Measurements from ENCODE around the gene LRMDA.

Gene LRMDA

GRCh38 chr10:76433161-76434005 lies 1002.0 kb downstream of the LRMDA start:
- TF ChIP-seq CTCF (conservative IDR thresholded peaks at IDR 0.05) = no peak
- peak overlapping the region; percentile 48 for H3K27ac ChIP-seq

- no peak overlapping the region for H3K27ac ChIP-seq
- TF ChIP-seq CTCF (conservative IDR thresholded peaks at IDR 0.05) = no peak
Measured at GRCh38 chr10:76435157-76435556, 1003.7 kb downstream of the LRMDA start.

DNA sequence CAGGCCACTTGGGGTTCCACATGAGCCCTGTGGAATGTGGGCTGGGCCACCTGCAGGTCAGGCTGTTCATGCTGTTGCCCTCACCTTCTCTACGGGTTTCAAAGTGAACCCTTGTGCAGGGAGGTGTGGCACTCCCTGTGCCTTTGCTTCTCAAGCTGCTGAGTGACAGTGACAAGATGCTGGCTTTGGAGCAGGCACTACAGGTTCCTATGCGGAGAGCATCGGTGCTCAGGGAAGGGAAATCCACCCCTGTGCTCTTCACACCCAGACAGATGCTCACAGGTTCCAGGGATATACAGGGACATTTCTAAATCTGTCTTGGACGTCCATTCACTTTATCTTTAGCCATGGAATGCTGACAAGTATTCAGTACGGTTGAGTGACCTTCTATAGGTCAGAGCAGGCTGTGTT lies 1005.0 kb downstream of the LRMDA start:
- no peak overlapping the region for H3K27ac ChIP-seq
- TF ChIP-seq CTCF (conservative IDR thresholded peaks at IDR 0.05) = no peak

DNA sequence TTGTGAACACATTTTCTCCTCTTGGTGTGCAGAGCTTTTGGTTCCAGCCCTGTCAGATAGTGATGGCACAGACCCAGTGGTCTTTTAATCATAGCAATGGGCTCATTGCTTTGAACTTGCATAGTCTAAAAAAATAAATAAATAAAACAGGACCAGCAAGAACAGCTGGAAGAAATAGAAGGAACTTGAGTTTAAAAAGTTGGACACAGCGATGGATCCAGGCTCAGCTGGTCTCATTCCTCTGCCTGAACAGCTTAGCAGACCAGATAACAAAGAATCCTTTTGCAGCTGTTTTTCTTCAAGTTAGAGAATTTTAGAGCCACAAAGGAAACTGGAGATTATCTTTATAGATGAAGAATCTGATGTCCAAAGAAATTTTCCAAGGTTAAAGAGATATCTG lies 1005.6 kb downstream of the LRMDA start:
- no peak overlapping the region for H3K27ac ChIP-seq
- no peak for TF ChIP-seq CTCF (conservative IDR thresholded peaks at IDR 0.05)

DNA sequence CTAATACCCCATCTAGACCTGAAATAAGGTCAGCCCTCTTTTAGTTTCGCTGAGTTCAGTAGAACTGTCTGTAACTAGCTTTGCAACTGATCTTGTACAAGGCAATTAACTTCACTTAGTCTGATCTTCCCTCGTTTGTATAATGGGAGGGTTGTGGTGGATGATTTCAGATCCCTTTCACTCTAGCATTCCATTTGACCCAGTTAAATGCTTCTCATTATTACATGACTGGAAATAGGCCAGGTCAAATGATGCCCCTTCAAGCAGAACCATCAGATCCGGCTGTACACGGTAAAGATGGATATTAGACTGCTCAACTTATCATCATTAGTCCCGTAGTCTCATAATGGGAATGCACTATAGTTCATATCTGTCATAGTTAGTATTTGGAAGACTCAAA lies 1009.0 kb downstream of the LRMDA start:
- H3K27ac ChIP-seq = no peak overlapping the region
- TF ChIP-seq CTCF (conservative IDR thresholded peaks at IDR 0.05) = no peak

DNA sequence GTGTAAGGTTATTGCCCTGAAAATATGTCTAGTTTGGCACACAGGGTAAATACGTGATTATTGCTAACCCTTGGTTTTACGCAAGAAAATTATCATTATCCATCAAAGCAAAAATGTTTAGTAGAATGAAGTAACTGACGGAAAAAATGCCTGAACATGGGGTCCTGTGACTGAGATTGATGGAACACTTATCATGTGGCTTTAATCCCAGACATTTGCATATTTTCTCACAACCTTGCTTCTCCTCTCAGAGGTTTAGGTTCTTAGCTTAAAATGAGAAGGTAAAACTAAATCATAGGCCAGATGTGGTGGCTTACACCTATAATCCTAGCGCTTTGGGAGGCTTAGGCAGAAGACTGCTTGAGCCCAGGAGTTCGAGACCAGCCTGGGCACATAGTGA lies 1010.7 kb downstream of the LRMDA start:
- H3K27ac ChIP-seq = no peak overlapping the region
- TF ChIP-seq CTCF (conservative IDR thresholded peaks at IDR 0.05) = no peak

DNA sequence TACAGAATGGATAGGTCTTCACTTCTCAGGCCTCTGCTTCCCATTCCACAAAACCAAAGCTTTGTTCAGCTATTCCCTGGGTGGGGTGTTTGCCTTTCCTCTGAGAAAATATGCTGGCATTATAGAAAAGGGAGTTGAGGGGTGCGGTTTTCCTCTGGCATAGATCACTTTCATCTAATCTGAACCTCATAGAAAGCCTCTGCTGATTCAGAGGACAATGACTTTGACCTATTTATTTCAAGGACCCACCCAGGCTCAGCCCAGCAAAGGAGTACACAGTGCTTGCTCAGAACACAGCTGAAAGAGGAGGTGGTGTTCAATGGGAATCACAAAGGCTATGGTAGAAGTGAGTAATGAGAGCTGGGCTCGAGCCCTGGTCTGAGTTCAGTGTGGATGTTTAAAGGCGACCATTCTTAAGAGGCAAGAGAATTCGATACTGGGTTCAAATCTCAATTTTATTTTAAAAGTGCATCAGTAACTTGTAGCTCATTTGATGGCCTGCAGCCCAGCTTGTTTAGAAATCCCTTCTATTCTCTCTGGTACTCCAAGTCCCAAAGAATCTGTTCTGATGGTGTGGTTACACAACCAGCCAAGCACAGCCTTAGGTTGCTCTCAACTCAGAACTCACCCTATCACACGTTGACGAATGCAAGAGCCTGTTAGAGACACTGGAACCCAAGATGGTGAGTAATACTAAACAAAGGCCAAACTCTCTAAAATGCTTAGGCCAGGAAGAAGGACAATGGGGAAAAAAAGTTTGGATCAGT lies 1012.8 kb downstream of the LRMDA start:
- no peak overlapping the region for H3K27ac ChIP-seq
- no peak for TF ChIP-seq CTCF (conservative IDR thresholded peaks at IDR 0.05)

All from VCaP (cell line).